HepG2 (cell line): Measurements from ENCODE around the gene B3GALT6. TPM values are rescaled to one million over a fixed set of nuclear protein-coding genes. Genes with fewer than 3 reads are reported as not detected.

Experiments
- CENPBD1 ChIP-seq: sonication (generic); formaldehyde crosslinking; IDR thresholded peaks from 2 replicates; pipeline ENCODE4 v1.8.0; 2022; ENCODE audit warnings: missing genetic modification reagents, low read depth, mild to moderate bottlenecking, borderline replicate concordance
- GATA4 ChIP-seq: sonication (generic); IDR thresholded peaks from 2 replicates; pipeline ENCODE4 v1.6.1; 2016; ENCODE audit warnings: antibody characterized with exemption, low read depth, borderline replicate concordance
- KDM5A ChIP-seq: fragments of 200-600 bp; sonication (generic); IDR thresholded peaks from 2 replicates; pipeline ENCODE4 v1.7.0; 2018; ENCODE audit warnings: antibody characterized with exemption, mild to moderate bottlenecking, low read length, borderline replicate concordance
- ZBTB4 ChIP-seq: sonication (generic); formaldehyde crosslinking; IDR thresholded peaks from 2 replicates; pipeline ENCODE4 v1.4.0; 2020; ENCODE audit warnings: missing genetic modification reagents, mild to moderate bottlenecking, borderline replicate concordance
- ZNF251 ChIP-seq: sonication (generic); formaldehyde crosslinking; IDR thresholded peaks from 2 replicates; pipeline ENCODE4 v1.9.0; 2021; ENCODE audit warnings: mild to moderate bottlenecking, missing genetic modification reagents
- ZNF510 ChIP-seq: sonication (generic); formaldehyde crosslinking; IDR thresholded peaks from 2 replicates; pipeline ENCODE4 v1.4.0; 2020; ENCODE audit warnings: low read depth, mild to moderate bottlenecking, missing genetic modification reagents
- ZNF550 ChIP-seq: sonication (generic); formaldehyde crosslinking; IDR thresholded peaks from 2 replicates; pipeline ENCODE4 v1.4.0; 2020; ENCODE audit warnings: mild to moderate bottlenecking, missing genetic modification reagents, borderline replicate concordance
- ZNF577 ChIP-seq: sonication (generic); formaldehyde crosslinking; IDR thresholded peaks from 2 replicates; pipeline ENCODE4 v1.4.0; 2020; ENCODE audit warnings: mild to moderate bottlenecking, low read depth, missing genetic modification reagents, borderline replicate concordance
- polyA plus RNA-seq, 8 experiments: library from polyadenylated mRNA; depleted of rRNA in 3 of 8; stranded (reverse) in 7 of 8; unstranded in 1 of 8; fragments of >200 nt; fragmentation: Illumina TruSeq in 4 of 8; extraction: Trizol in 4 of 8; gene quantifications; 2 replicates each; pipeline versions ENCODE4 v1.2.1 to v1.2.3, GENCODE V29; 2011 to 2016; ENCODE audit warnings: low read depth in 4 of 8, missing spikeins in 1 of 8, mixed read lengths in 1 of 8; ENCODE audit not compliant: insufficient read depth in 1 of 8
- total RNA-seq, 5 experiments: library from RNA; depleted of rRNA; stranded (reverse); fragments of >200 nt; fragmentation: Illumina TruSeq; extraction: Trizol; gene quantifications; 2 replicates each; pipeline ENCODE4 v1.2.3, GENCODE V29; 2016; ENCODE audit warnings: low read depth in 1 of 5

The B3GALT6 gene
- total and polyA plus RNA-seq, 2 of the 13 experiments (the other 11 are each of a cell fraction or from before 2014, with no cell fraction given), result 3.9 to 14.2 TPM

- TF ChIP-seq GATA4 (no peak), CENPBD1 (CRISPR knock-in tag) (no peak), ZBTB4 (CRISPR knock-in tag) (no peak), ZNF577 (no peak), KDM5A (no peak), ZNF251 (no peak), ZNF550 (CRISPR knock-in tag) (no peak), ZNF510 (CRISPR knock-in tag) (no peak)
Measured at GRCh38 chr1:1204998-1205768, 26.9 kb upstream of the B3GALT6 start (continued).
